ENCODE measurements around the gene HES4.

Gene HES4

DNA sequence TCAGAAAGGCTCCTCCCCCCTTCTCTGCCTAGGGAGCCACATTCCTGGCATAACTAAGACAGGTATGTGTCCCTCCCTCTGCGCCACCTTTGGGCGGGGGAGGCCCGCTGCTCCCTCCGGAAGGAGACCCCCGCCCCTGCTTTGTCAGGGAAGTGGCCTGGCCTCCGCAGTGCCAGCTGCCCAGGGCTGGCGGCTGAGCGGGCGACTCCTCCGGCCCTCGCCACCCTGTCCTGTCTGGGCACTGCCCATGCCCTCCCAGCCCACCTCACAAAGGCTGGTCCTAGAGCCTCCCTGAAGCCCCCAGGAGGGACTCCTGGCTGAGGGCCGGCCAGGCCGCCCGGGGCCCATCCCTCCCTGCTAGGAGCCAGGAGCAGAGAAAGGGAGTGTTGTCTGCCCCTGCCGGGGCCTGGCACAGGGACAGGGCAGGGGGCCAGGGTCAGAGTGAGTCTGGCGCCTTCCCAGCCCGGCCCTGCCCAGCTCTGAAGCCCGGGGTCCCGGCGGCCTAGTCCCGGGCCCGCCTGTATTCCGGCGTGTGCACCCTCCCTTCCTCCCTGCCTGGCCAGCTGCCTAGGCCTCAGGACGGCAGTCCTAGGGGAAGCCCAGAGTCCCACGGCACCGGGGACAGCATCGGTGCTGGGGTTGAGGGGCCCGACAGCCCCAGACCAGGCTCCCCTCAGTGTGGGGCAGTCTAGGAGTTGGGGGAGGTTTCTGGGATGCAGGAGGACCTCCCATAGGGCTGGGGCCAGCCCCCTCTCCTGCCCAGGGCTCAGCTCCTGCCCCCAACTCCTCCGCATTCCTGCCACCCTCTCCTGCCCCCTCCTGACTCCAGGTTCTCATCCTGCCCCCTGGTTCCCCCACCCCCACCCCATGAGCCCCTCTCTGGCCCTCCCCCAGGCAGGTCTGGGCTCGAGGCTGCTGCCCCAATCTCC lies 25.1 kb upstream of the HES4 start (continued):
- TF ChIP-seq ZNF423 (tag by site-specific recombination; IDR thresholded peaks at IDR 0.05) = no peak
- TF ChIP-seq HOXD13 (CRISPR knock-in tag; IDR thresholded peaks at IDR 0.05; ENCODE audit: borderline replicate concordance) = no peak
- no peak for TF ChIP-seq ZNF202 (tag by site-specific recombination; IDR thresholded peaks at IDR 0.05; ENCODE audit: borderline replicate concordance)
- TF ChIP-seq ZNF394 (tag by site-specific recombination; IDR thresholded peaks at IDR 0.05; ENCODE audit: borderline replicate concordance) = no peak
- TF ChIP-seq, protein P1, sequence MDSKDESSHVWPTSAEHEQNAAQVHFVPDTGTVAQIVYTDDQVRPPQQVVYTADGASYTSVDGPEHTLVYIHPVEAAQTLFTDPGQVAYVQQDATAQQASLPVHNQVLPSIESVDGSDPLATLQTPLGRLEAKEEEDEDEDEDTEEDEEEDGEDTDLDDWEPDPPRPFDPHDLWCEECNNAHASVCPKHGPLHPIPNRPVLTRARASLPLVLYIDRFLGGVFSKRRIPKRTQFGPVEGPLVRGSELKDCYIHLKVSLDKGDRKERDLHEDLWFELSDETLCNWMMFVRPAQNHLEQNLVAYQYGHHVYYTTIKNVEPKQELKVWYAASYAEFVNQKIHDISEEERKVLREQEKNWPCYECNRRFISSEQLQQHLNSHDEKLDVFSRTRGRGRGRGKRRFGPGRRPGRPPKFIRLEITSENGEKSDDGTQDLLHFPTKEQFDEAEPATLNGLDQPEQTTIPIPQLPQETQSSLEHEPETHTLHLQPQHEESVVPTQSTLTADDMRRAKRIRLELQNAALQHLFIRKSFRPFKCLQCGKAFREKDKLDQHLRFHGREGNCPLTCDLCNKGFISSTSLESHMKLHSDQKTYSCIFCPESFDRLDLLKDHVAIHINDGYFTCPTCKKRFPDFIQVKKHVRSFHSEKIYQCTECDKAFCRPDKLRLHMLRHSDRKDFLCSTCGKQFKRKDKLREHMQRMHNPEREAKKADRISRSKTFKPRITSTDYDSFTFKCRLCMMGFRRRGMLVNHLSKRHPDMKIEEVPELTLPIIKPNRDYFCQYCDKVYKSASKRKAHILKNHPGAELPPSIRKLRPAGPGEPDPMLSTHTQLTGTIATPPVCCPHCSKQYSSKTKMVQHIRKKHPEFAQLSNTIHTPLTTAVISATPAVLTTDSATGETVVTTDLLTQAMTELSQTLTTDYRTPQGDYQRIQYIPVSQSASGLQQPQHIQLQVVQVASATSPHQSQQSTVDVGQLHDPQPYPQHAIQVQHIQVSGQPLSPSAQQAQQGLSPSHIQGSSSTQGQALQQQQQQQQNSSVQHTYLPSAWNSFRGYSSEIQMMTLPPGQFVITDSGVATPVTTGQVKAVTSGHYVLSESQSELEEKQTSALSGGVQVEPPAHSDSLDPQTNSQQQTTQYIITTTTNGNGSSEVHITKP (tag by site-specific recombination; IDR thresholded peaks at IDR 0.05) = no peak
- no peak for TF ChIP-seq PRDM1 (tag by site-specific recombination; IDR thresholded peaks at IDR 0.05)
- no peak for TF ChIP-seq ZNF404 (tag by site-specific recombination; IDR thresholded peaks at IDR 0.05)
- TF ChIP-seq, protein P2, sequence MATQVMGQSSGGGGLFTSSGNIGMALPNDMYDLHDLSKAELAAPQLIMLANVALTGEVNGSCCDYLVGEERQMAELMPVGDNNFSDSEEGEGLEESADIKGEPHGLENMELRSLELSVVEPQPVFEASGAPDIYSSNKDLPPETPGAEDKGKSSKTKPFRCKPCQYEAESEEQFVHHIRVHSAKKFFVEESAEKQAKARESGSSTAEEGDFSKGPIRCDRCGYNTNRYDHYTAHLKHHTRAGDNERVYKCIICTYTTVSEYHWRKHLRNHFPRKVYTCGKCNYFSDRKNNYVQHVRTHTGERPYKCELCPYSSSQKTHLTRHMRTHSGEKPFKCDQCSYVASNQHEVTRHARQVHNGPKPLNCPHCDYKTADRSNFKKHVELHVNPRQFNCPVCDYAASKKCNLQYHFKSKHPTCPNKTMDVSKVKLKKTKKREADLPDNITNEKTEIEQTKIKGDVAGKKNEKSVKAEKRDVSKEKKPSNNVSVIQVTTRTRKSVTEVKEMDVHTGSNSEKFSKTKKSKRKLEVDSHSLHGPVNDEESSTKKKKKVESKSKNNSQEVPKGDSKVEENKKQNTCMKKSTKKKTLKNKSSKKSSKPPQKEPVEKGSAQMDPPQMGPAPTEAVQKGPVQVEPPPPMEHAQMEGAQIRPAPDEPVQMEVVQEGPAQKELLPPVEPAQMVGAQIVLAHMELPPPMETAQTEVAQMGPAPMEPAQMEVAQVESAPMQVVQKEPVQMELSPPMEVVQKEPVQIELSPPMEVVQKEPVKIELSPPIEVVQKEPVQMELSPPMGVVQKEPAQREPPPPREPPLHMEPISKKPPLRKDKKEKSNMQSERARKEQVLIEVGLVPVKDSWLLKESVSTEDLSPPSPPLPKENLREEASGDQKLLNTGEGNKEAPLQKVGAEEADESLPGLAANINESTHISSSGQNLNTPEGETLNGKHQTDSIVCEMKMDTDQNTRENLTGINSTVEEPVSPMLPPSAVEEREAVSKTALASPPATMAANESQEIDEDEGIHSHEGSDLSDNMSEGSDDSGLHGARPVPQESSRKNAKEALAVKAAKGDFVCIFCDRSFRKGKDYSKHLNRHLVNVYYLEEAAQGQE (tag by site-specific recombination; IDR thresholded peaks at IDR 0.05) = no peak
- TF ChIP-seq, protein P3, sequence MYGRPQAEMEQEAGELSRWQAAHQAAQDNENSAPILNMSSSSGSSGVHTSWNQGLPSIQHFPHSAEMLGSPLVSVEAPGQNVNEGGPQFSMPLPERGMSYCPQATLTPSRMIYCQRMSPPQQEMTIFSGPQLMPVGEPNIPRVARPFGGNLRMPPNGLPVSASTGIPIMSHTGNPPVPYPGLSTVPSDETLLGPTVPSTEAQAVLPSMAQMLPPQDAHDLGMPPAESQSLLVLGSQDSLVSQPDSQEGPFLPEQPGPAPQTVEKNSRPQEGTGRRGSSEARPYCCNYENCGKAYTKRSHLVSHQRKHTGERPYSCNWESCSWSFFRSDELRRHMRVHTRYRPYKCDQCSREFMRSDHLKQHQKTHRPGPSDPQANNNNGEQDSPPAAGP (tag by site-specific recombination; IDR thresholded peaks at IDR 0.05) = 0 out of 2 replicates have a peak, but pooled peaks have one; percentile 23
- no peak for TF ChIP-seq ZNF140 (tag by site-specific recombination; IDR thresholded peaks at IDR 0.05)
- TF ChIP-seq GFI1B (tag by site-specific recombination; IDR thresholded peaks at IDR 0.05) = no peak
- TF ChIP-seq ZIC2 (tag by site-specific recombination; IDR thresholded peaks at IDR 0.05) = peak; percentile 44
- TF ChIP-seq, protein P4, sequence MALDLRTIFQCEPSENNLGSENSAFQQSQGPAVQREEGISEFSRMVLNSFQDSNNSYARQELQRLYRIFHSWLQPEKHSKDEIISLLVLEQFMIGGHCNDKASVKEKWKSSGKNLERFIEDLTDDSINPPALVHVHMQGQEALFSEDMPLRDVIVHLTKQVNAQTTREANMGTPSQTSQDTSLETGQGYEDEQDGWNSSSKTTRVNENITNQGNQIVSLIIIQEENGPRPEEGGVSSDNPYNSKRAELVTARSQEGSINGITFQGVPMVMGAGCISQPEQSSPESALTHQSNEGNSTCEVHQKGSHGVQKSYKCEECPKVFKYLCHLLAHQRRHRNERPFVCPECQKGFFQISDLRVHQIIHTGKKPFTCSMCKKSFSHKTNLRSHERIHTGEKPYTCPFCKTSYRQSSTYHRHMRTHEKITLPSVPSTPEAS (tag by site-specific recombination; IDR thresholded peaks at IDR 0.05) = no peak
- TF ChIP-seq ZNF585B (tag by site-specific recombination; IDR thresholded peaks at IDR 0.05) = no peak
- TF ChIP-seq, protein P5, sequence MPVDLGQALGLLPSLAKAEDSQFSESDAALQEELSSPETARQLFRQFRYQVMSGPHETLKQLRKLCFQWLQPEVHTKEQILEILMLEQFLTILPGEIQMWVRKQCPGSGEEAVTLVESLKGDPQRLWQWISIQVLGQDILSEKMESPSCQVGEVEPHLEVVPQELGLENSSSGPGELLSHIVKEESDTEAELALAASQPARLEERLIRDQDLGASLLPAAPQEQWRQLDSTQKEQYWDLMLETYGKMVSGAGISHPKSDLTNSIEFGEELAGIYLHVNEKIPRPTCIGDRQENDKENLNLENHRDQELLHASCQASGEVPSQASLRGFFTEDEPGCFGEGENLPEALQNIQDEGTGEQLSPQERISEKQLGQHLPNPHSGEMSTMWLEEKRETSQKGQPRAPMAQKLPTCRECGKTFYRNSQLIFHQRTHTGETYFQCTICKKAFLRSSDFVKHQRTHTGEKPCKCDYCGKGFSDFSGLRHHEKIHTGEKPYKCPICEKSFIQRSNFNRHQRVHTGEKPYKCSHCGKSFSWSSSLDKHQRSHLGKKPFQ (tag by site-specific recombination; IDR thresholded peaks at IDR 0.05) = no peak
- TF ChIP-seq KLF16 (tag by site-specific recombination; IDR thresholded peaks at IDR 0.05) = no peak
- TF ChIP-seq, protein P6, sequence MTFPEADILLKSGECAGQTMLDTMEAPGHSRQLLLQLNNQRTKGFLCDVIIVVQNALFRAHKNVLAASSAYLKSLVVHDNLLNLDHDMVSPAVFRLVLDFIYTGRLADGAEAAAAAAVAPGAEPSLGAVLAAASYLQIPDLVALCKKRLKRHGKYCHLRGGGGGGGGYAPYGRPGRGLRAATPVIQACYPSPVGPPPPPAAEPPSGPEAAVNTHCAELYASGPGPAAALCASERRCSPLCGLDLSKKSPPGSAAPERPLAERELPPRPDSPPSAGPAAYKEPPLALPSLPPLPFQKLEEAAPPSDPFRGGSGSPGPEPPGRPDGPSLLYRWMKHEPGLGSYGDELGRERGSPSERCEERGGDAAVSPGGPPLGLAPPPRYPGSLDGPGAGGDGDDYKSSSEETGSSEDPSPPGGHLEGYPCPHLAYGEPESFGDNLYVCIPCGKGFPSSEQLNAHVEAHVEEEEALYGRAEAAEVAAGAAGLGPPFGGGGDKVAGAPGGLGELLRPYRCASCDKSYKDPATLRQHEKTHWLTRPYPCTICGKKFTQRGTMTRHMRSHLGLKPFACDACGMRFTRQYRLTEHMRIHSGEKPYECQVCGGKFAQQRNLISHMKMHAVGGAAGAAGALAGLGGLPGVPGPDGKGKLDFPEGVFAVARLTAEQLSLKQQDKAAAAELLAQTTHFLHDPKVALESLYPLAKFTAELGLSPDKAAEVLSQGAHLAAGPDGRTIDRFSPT (tag by site-specific recombination; IDR thresholded peaks at IDR 0.05) = peak; percentile 74; the same call in 1 of the 2 replicates
- no peak for TF ChIP-seq ZNF302 (tag by site-specific recombination; IDR thresholded peaks at IDR 0.05; ENCODE audit: low read depth)
- no peak for TF ChIP-seq ZNF501 (tag by site-specific recombination; IDR thresholded peaks at IDR 0.05)
- TF ChIP-seq ZFP41 (tag by site-specific recombination; IDR thresholded peaks at IDR 0.05; ENCODE audit: borderline replicate concordance) = no peak
- TF ChIP-seq ZSCAN23 (tag by site-specific recombination; IDR thresholded peaks at IDR 0.05) = no peak
- TF ChIP-seq ZNF121 (tag by site-specific recombination; IDR thresholded peaks at IDR 0.05) = no peak
- peak; percentile 19; the same call in 1 of the 2 replicates for TF ChIP-seq KLF8 (tag by site-specific recombination; IDR thresholded peaks at IDR 0.05)
- TF ChIP-seq, protein P7, sequence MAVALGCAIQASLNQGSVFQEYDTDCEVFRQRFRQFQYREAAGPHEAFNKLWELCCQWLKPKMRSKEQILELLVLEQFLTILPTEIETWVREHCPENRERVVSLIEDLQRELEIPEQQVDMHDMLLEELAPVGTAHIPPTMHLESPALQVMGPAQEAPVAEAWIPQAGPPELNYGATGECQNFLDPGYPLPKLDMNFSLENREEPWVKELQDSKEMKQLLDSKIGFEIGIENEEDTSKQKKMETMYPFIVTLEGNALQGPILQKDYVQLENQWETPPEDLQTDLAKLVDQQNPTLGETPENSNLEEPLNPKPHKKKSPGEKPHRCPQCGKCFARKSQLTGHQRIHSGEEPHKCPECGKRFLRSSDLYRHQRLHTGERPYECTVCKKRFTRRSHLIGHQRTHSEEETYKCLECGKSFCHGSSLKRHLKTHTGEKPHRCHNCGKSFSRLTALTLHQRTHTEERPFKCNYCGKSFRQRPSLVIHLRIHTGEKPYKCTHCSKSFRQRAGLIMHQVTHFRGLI (tag by site-specific recombination; IDR thresholded peaks at IDR 0.05) = no peak

Data from HEK293 (cell line).